ENCODE results near the gene SNAP29. TPM values are rescaled to one million over a fixed set of nuclear protein-coding genes. Genes with fewer than 3 reads are reported as not detected.

Gene SNAP29
- total and polyA plus RNA-seq, 7 donors = 19.1 to 46.3 (median 27.6) TPM

DNA sequence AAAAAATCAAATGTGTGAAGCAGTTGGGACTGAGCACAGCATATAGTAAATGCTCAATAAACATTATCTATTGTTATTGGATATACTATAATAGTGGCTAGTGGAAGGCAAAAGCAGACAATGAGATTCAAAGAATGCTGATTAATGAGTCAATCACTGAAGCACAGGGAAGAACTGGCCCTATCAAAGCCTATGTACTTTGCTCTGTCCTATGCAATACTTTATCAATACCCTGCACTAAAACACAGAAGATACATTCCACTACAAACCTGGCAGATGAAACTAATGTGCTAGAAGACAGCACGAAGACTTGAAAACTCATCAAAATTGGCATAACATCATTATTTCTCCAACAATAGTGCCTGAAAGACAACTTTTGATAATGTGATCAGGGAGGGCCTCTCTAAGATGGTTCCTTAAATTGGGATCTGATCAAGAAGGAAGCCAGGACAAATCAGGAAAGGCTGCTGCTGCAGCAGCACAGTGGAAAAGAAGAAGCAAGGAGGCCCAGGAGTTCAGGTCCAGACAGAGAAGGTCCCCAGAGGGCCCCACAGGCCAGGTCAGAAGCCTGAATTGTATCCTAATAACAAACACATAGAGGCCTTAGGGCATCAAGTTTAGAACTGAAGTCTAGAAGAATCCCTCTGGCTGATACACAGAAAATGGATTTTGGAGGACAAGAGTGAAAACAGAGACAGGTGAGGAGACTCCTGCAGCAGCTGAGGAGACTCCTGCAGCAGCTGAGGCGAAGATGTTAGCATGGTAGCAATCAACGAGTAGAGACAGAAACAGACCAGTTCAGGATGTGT lies 18.8 kb upstream of the SNAP29 start:
- TF ChIP-seq, protein P1, sequence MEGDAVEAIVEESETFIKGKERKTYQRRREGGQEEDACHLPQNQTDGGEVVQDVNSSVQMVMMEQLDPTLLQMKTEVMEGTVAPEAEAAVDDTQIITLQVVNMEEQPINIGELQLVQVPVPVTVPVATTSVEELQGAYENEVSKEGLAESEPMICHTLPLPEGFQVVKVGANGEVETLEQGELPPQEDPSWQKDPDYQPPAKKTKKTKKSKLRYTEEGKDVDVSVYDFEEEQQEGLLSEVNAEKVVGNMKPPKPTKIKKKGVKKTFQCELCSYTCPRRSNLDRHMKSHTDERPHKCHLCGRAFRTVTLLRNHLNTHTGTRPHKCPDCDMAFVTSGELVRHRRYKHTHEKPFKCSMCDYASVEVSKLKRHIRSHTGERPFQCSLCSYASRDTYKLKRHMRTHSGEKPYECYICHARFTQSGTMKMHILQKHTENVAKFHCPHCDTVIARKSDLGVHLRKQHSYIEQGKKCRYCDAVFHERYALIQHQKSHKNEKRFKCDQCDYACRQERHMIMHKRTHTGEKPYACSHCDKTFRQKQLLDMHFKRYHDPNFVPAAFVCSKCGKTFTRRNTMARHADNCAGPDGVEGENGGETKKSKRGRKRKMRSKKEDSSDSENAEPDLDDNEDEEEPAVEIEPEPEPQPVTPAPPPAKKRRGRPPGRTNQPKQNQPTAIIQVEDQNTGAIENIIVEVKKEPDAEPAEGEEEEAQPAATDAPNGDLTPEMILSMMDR (IDR thresholded peaks at IDR 0.05) = no peak
- 82 to 91% (median 88%) methylated on average over 3 of the region's 3 CpGs for WGBS, 3 donors
- intact Hi-C loops (cut with DNase I) = no loop called here
- Histone ChIP-seq H3K4me3 (no peak overlapping the region), H3K36me3 (ENCODE audit: insufficient read depth in 1 of 2, low read depth in 1 of 2) (no peaks in the 10 kb centered on the region), H3K4me1 (peaks cover 3% of the 10 kb centered on the region), H3K9me3 (no peaks in the 10 kb centered on the region), H3K27ac (no peak overlapping the region), H3K27me3 (ENCODE audit: insufficient read depth in 3 of 3, low read length in 2 of 3) (no peaks in the 10 kb centered on the region)
- DNase-seq (no peak), ATAC-seq (no peak)

DNA sequence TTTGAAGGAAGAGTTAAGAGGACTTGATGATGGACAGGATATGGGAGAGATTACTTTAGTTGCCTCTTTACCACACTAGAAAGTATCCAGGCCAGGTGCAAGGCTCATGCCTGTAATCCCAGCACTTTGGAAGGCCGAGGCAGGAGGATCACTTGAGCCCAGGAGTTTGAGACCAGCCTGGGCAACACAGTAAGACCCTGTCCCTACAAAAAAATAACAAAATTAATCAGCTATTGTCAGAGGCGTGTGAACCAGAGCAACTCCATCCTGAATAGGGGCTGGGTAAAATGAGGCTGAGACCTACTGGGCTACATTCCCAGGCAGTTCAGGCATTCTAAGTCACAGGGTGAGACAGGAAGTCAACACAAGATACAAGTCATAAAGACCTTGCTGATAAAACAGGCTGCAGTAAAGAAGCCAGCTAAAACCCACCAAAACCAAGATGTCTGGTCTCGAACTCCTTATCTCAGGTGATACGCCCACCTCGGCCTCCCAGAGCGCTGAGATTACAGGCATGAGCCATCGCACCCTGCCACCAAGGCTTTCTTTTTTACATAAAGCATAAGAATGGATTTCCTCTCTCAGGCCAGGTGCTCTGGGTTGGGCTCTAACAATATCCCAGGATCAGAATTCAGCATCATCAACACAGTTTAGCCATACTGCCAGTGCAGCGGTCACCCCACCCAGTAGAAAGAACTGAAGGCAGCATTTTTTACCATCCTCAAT lies 18.0 kb upstream of the SNAP29 start:
- WGBS, 3 donors = 92 to 94% (median 92%) methylated on average over 8 of the region's 8 CpGs
- DNase-seq = no peak
- Histone ChIP-seq H3K9me3 (no peaks in the 10 kb centered on the region), H3K4me1 (peaks cover 3% of the 10 kb centered on the region), H3K27ac (no peak overlapping the region), H3K4me3 (no peak overlapping the region), H3K27me3 (ENCODE audit: insufficient read depth in 3 of 3, low read length in 2 of 3) (no peaks in the 10 kb centered on the region), H3K36me3 (ENCODE audit: insufficient read depth in 1 of 2, low read depth in 1 of 2) (no peaks in the 10 kb centered on the region)
- intact Hi-C loops (cut with DNase I) = no loop called here
- ATAC-seq = no peak
- TF ChIP-seq, protein P1 (IDR thresholded peaks at IDR 0.05) = no peak

DNA sequence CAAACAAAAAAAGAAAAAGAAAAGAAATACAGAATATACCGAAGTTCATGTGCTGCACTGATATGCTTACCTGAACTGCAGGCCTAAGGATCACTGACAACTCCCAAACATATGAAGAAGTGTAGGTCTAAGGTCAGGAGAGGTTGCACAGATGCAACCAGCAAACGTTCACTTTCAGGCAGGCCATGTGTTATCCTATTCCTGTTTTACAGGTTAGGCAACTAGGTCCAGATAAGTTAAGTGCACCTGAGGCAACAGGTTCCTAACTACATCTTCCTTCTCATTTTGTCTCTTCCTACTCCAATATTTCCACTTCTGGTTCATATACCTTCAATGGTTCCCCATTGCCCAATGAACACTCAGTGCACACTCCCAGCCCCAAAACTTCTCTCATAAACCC lies 15.3 kb upstream of the SNAP29 start:
- ATAC-seq = no peak
- intact Hi-C loops (cut with DNase I) = no loop called here

DNA sequence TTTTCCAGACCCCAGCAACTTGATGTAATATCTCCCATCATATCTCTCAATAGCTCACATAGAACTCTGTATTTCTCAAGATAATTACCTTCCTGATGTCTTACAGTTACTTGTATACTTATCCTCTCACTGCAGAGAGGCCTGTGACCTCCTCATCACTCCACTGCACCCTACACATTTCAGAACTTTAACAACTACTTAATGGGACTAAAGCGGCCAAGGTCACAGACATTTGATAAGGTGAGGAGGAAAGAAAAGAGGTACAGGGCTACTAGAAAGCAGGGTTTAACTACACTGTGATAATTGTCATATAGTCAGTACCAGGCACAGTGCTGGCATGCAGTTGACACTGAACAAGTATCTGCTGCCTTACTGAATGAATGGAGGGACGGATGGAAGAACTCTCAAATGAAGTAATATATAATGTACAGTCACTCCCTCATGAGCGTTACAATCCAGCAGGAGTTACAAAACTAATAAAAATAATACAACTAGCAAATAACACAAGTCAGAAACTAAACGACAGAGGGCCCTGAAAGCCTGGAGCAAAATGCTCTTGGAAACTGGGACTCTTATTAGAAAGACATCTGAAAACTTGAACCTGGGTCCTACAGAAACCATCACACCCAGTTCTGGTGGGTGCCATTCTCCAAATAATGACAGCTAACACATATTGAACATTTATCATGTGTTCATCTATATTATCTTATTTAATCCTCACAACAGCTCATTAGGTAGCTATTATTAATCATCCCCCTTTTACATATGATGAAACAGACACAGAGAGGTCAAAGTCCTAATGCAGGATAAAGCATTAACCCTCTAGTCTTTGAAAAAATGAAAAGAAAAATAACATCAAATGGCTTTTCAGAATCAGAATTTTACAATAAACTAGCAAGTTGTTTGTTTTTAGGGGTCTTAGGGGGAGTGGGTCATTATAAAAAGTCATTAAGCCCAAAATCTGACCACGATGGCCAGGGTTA lies 14.5 kb upstream of the SNAP29 start:
- Histone ChIP-seq H3K36me3 (ENCODE audit: insufficient read depth in 1 of 2, low read depth in 1 of 2) (no peaks in the 10 kb centered on the region), H3K27me3 (ENCODE audit: insufficient read depth in 3 of 3, low read length in 2 of 3) (no peaks in the 10 kb centered on the region), H3K27ac (no peak overlapping the region), H3K4me1 (peaks cover 3% of the 10 kb centered on the region), H3K9me3 (no peaks in the 10 kb centered on the region), H3K4me3 (no peak overlapping the region)
- no peak for ATAC-seq
- no peak for DNase-seq
- 90 to 91% (median 91%) methylated on average over 5 of the region's 5 CpGs for WGBS, 3 donors
- TF ChIP-seq, protein P1 (IDR thresholded peaks at IDR 0.05) = no peak
- intact Hi-C loops (cut with DNase I) = no loop called here

More for the DNA sequence above, 15.3 kb upstream of the SNAP29 start:
- WGBS, 3 donors = 26 to 65% (median 53%) methylated on average over 2 of the region's 2 CpGs
- Histone ChIP-seq H3K27me3 (ENCODE audit: insufficient read depth in 3 of 3, low read length in 2 of 3) (no peaks in the 10 kb centered on the region), H3K4me3 (no peak overlapping the region), H3K27ac (no peak overlapping the region), H3K4me1 (peaks cover 3% of the 10 kb centered on the region), H3K36me3 (ENCODE audit: insufficient read depth in 1 of 2, low read depth in 1 of 2) (no peaks in the 10 kb centered on the region), H3K9me3 (no peaks in the 10 kb centered on the region)
- TF ChIP-seq, protein P1 (IDR thresholded peaks at IDR 0.05) = no peak
- no peak for DNase-seq

Measured in psoas muscle (tissue), 8 donors.